Middle frontal gyrus (tissue), 1 donor: ENCODE results near the gene ANKS1B.

Source experiments
- DNase-seq: peaks from one replicate; pipeline ENCODE4 v3.0.0-alpha.2; 2015; ENCODE audit warnings: low spot score; ENCODE audit errors: extremely low spot score

Gene ANKS1B

DNA sequence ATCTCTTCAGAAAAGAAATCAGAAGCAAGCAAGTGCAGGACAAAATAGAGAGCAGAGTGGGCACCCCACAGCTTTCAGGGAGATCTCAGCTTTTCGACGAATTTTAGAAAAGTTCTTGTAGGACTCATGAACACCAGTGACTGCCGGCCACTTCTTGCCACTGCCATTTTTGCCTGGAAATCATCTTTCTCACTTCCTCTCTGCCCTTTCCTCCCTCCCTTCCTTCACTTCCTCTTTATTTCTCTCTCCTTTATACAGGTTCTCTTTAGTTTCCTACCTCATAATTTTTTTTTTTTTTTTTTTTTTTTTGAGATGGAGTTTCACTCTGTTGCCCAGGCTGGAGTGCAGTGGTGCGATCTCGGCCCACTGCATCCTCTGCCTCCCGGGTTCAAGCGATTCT lies 1154.1 kb downstream of the ANKS1B start:
- no peak for DNase-seq

DNA sequence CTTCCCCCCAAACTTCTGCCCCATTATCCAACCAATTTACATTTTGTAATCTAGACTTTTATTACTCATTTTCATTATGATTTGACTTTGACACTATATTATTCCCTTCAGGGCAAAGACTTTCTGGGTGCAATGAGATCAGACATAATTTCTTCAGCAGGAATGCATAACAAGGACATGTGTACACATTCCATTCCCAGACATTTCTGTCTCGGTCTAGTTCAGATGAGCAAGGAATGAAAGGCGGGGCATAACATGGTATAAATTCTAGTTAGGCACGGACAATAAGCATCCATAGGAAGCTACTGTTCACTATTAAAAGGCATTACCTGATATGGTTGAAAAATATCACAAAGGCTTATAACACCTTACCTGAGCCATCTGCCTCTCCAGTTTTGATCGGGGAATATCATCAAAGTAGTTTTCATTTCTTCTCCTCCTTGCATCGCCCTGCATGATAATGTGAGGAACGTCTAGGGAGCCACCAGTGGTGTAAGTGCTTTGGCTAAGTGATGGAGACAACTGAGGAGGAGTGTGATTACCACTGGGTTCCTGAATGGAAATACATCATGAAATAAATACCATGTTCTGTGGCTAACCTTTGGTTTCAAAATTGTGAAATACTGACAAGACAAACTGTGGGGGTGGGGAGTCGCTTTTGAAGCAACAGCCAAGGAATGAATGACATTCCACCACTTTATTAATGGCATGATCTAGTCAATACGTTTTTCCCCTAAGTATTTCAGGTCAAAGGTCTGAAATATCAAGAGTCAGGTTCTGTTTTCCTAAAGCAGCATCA lies 1155.7 kb downstream of the ANKS1B start:
- no peak for DNase-seq

DNA sequence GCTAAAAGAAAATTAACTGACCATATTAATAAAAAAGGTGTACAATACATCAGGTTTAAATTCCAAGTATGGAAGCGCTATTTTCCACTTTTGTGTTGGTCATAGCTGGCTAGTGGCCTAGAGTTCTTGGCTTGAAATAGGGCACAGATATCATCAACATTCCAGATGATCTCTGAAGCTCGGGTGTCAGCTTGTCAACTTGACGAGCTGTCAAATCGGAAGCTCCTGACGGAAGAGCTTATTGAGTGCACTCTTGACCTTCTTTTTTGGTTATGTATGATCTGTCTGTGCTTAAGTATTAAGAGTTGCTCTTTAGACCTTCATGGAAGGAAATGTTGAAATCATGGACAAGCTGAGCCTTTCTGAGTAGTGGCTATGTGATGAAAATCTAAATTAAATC lies 1161.7 kb downstream of the ANKS1B start:
- no peak for DNase-seq

DNA sequence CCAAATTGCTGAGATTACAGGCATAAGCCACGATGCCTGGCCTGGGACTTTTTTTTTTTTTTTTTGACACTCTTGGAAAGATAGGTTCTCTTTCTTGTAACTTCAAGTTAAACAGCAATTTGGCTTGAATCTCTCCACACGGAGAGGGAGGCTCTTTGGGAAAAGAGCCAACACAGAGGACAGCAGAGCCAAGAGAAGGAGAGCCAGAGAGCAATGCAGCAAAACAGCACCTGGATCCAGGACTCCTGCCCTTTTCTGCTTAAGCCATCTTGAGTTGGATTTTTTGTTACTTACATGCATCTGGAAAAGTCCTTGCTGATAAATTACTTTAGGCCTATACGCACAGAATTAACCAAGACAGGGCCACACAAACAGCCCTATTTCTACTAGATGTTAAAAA lies 1162.9 kb downstream of the ANKS1B start:
- no peak for DNase-seq

DNA sequence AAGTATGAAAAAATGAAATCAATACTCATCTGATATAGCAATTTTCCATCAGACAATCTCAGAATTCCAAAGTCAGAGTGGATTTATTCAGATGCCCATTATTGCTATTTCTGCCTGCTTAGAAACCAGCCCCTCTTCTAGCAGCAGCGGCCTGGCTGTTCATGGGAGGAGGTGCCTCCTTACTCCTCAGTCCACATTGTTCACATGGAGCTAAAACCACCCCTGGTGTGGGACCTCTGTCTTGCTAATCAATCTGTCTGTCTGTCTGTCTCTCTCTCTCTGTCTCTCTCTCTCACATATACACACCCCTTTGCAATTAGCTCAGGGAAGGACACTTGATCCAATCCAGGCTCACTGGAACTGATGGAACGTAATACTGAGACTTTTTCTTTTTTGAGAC lies 1163.5 kb downstream of the ANKS1B start:
- no peak for DNase-seq

DNA sequence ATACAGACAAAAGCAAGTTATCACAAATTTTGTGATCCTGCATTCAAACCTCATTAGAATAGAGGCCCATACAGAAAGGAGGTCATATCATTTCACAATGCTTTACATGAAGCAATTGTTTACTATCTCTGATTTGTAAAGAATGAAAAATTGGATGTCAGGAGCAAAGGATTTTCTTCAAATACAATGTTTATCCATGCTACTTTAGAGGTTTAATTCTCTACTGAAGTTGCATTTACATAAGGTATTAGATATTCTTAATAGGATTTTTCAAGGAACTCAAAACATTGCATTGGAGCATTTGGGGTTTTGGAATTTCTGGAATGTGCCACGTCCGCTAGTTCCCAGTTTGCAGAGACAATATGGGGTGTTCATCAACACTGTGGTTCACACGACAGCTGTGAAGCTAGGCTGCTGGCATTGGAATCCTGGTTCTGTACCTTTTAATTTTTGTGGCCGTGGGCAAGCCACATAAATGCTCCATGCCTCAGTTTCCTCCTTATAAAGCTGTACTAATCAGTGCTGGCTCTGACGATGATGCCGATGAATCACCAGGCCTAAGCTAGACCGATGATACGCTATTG lies 1164.8 kb downstream of the ANKS1B start:
- no peak for DNase-seq

DNA sequence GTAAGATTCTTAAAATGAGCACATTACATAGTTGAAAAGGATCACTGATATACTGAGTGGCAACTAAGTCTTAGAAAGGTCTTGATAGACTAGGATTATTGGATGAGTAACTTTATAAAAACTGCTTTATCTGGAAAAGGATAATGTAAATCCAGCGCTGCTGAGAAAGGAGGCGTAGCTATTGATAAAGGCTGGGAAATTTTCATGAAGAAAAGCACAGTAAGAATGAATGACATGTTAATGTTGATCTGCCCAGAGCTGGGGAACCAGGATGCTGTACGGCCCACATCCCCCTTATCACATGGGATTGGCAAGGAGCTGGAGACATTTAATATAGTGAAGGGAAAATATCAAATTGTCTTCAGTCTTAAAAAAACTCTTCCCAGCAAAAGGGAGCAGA lies 1165.7 kb downstream of the ANKS1B start:
- DNase-seq: no peak

DNA sequence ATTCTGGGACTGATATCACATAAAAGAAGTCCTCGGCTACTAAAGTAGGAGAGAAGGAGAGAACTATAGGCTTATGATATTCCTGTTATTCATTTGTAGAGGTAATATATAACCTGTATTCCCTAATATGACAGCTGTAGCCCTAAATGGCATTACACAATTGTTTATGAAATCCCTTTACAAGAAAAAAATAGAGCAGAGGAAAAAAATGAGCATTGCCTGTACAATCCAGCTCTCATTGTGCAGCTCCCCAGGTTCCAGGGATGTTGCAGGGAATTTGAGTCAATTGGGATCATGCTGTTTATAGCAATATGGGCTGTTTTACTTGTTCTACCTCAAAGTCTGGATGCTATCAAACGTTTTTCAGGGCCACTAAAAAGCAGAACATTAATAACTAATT lies 1166.5 kb downstream of the ANKS1B start:
- no peak for DNase-seq

DNA sequence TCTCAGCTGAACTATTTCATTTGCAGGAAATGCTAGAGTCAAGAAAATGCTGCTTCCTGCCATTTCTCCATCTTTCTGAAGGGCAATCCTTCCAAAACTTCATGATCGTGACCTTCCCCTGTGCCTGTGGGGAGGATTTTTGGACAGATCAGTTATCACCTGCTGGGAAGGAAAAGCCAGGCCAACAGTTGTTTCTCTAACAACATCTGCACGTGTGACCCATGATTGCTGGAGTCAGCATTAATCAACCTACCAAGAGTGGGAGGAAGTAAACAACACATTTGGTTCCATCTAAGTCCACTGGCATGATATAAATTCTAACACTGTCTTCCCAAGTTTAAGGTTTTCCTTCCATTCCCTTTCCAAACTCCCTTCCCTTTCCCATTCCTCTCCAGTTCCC lies 1167.0 kb downstream of the ANKS1B start:
- DNase-seq: no peak

DNA sequence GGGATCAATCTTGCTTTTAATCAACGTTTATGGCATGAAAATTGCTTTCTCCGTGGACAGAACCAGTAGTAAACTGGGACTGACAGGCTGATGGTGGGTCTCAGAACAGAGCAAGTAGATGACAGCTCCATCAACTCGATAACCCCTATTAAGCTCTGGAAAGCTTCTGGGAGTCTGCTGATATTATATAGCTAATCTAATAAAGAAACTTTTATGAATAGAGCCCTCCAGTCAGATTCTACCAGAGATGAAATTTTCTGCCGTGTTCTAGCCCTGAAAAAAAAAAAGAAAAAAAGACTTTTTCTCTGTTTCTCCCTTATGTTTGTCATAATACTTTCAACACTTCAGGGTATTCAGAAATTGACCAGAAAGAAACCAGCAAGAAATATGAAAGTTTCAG lies 1168.0 kb downstream of the ANKS1B start:
- DNase-seq: no peak

DNA sequence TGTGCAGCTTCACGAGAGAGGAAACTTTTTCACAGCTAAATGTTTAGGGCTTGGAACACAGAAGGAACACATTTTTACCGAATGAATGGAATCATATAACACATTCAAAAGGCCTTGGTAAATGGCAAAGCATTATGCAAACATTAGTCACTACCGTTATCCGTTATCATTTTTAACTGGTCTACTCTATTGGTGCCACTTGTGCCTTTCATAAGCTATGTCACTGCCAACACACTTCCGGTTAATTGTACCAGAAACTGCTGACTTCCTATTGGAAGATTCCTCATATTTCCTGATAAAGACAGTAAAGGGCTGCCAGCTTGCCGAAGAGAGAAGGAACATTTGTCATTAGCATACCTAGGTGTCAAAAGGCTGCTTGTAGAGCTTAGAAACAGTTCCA lies 1170.5 kb downstream of the ANKS1B start:
- DNase-seq: no peak

DNA sequence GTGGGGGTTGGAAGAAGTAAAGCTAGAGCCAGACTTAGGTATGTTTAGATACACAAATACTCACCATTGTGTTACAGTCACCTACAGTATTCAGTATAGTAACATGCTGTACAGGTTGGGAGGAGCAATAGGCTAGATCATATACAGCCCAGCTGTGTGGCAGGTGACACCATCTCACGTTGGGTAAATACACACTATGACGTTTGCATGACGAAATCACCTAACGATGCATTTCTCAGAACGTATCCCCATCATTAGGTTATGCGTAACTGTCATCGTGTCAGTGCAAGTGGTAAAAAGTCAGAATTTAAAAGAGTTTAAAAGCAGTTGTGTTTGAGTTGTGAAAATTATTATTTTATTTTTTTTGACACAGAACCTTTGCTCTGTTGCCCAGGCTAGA lies 1172.5 kb downstream of the ANKS1B start:
- DNase-seq: no peak

DNA sequence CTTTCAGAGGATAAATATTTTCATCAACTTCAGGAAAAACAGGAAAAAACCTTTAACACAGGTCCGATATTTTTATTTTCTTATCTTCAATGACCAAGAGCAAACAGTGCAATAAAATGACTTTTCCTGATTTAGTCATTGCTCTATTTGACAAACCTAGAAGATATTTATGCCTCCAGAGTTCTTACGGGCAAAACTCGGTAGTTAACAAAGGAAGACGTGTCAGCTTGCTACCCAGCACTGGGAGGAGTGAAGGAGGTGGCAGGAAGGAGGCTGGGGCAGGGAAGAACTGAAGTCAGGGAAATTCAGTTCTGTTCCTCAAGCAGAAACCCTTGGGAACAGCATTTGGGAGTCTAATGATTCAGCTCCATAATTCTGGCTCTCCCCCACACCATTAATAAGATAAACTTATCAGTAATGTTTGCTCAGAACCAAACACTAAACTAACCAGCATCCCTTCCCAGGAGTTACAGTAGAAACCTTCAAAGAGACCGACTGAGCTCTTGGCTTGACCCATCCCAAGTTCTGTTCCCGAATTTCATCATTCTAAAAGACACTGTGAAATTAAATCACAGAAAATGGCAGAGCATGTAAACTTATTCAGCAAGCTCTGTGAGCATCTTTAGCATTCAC lies 1176.4 kb downstream of the ANKS1B start:
- no peak for DNase-seq

DNA sequence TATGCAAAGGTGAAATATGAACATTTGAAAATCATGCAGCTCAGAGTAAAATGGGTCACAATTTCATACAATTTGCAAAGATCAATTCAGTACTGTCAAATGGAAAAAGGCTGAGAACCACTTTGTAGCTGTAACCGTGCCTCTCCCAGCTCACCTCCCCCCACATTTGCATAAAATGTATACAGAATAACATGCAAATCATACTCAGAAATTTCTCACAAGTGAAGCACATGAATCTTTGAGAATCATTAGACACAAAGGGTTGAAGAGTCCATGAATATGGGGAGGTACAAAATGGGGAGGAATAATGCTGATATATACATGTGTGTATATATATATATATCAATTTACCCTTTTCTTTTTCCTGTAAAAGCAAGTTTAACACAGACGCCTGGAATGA lies 1177.5 kb downstream of the ANKS1B start:
- no peak for DNase-seq

DNA sequence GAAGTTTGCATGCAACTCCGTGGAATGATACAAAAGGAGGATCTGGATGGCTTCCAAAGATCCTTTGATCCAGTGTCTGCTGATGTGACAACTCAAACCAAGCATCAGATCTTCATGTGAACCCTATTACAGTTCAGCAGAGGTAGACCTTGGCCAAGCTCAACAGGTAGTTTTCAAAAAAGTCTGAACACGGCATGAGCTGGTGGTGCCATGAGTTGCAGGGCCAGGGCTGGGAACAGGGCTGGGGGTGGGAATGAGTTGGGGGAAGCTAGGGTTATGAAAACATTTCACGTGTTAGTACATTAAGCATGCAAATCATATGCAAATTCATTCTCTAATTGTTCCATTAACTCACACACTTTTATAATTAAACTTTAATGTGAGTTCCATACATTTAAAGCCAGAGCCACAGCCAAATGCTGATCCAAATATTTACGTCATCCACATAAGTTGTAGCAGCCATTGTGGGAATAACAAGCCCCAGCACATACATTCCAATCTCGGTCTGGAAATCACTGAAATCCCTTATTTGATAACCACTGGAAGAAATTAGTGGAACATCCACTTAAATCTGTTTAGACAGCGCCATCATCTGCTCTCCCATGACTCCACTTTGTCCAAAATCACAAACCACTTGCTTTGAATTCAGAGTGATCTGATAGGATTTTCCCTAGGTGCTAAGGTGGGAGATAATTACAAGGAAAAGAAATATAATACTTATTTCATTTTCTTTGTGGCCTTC lies 1181.1 kb downstream of the ANKS1B start:
- no peak for DNase-seq

DNA sequence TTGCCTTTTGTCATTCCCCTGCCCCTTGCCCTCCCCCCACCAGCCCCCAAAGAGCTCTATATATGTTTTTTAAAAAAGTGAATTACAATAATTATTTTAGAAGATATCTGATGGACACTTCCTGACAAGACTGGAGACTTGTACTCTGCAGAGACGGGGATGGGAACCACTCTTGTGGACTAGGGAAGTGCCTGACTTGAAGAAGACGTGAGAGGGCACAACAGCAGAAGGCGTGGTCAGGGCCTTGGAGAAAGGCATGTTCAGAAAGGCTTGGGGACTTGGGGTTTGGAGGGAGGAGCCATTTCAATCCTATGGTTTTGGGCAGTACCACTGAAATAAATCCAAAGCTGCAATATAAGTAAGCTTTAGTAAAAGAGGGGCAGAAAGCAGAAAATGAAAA lies 1184.9 kb downstream of the ANKS1B start:
- DNase-seq: no peak

DNA sequence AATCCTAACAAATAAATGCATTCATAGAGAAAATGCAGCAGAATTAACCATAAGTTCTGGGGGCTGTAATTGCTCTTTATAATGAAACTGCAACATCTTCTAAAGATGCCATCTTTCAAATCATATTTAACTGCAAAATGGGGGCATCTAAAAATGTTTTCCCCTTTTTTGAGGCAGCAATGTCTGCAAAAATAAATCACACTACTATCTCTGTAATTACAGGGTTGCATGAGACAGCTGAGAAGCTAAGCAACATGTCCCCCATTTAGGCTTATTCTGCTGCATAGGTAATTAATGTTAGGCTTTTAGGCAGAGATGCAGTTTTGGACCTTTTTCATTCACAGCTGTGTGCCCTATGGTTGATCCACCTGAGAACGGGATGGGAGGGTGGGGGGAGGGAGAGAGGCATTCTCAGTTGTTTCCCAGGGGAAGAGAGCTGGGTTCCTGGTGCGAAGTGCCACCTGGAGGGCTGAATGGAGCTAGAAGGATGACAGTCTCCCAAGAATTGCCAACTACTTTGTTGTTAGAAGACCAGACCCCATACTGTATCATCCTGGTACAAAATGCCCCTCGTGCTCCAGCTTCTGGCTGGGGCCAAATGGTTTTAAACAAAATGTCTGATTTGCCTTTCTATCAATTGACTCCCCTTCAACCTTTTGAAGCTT lies 1185.5 kb downstream of the ANKS1B start:
- no peak for DNase-seq

DNA sequence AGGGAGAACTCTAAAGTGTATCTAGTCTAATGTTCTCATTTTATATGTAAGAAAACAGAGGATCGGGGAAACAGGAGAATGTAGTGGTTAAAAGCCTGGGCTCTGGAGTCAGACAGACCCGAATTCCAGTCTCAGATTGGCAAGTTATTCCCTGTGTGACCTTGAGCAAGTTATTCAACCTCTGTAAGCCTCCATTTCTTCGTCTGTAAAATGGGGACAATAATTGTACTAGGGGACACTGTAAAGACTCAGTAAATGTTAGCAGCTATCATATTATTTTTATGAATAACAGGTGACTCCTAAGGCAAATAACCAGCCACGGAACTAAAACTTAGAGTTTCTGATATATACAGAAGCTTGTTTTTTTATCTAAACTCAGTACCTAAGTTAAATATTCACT lies 1187.5 kb downstream of the ANKS1B start:
- no peak for DNase-seq

DNA sequence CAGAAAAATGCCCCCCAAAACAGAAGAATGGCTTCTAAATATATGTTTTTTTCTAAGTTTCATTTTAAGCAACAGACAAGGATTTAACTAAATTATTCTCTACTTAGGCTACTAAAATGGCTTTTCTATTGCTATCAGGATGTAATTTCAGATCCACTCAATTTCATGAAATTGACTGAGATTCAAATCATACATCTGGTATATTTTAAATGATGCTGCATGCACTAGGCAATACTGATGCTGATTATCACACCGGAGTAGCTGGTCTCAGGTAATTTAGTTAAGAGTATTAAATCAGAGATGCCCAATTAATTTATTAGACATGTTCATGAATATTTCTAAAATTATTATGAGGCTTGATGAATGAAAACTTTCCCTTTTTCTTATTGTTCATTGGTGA lies 1188.0 kb downstream of the ANKS1B start:
- DNase-seq: no peak

DNA sequence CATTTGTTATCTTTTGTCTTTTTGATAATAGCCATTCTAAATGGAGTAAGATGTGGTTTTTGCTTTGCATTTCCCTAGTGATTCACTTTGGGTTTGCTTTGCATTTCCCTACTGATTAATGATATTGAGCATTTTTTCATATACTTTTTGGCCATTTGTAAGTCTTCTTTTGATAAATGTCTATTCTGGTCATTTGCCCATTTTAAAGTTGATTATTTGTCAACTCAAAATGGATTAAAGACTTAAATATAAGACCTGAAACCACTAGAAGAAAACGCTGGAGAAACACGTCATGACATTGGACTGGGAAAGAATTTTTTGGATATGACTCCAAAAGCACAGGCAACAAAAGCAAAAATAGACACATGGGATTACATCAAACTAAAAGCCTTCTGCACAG lies 1191.6 kb downstream of the ANKS1B start:
- DNase-seq: no peak

DNA sequence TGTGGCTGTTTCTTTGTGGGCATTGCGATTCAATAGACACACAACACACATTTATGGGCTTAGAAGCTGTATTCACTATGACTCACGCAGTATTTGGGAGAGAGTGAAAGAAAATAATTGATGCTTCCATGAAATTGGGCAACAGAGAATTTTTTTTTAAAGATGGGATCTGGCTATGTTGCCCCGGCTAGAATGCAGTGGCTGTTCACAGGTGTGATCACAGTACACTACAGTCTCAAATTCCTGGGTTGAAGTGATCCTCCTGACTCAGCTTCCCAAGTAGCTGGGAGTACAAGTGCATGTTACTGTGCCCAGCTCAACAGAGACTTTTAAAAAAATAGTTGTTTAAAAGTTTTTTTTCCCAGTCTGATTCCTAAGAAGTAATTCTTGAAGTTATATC lies 1193.3 kb downstream of the ANKS1B start:
- no peak for DNase-seq

DNA sequence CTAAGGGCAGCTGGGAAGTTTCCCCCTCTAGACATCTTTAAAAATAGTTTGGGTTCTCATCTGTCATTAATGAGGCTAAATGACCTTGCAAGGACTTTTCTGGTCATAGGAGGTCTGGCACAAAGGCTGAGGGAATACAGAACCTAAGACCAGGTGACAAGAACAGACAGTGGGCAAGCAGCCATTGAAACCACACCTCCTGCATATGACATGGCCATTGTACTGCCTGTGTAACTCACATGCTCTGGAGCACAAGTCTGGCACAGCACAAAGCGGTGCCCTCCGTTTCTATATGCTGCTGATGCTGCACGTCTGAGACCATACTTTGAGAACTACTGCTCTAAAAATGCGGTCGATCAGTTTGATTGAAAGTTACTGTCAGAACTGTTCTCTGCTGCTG lies 1196.3 kb downstream of the ANKS1B start:
- DNase-seq: no peak
